ENCODE results near the gene KLHL29. TPM values are rescaled to one million over a fixed set of nuclear protein-coding genes. Genes with fewer than 3 reads are reported as not detected.

KLHL29 gene
- polyA plus RNA-seq, 1 donor from 2014 or later: 42.4 TPM

DNA sequence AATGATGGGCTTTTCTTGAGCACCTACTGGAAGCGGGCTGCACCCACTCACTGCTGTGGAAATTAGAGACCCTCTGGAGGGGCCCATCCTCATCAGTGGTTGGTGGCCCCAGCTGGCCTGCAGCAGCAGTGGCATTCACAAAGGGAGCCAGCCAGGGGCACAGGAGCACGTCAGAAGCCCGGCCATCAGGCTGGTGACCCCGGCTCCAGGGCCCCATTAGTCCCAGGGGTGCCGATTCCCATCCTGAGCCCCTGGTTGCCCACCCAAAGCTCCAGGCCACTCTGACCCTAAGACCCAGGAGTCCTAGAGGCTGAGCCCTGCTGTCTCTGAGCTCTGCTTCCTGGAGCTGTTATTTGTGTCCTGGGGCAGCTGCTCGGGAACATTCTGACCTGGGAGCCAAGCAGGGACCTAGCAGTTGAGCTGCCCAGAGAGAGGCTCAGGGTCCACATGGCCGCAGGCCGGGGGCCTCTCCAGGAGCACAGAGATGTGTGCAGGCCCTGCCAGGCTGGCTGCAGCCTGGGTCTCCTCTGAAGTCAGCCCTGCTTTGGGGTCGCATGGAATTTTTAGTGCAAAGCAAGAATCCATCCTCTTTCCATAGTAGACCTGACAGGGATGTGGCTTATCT lies 207.2 kb downstream of the KLHL29 start:
- Histone ChIP-seq H3K27me3 (ENCODE audit: insufficient read depth, low read depth, low read length) (no peaks in the 10 kb centered on the region), H3F3A (ENCODE audit: insufficient read depth, low read length, poor library complexity, severe bottlenecking) (no peaks in the 10 kb centered on the region), H2AFZ (ENCODE audit: low read depth, low read length) (no peak overlapping the region), H3K4me2 (ENCODE audit: low read length) (no peak overlapping the region), H3K4me3 (ENCODE audit: low read length) (no peak overlapping the region), H3K79me2 (replicated peaks; ENCODE audit: insufficient read depth, low read length) (no peaks in the 10 kb centered on the region), H3K9ac (ENCODE audit: low read length) (no peak overlapping the region), H3K36me3 (ENCODE audit: insufficient read depth, low read length) (no peaks in the 10 kb centered on the region), H3K27ac (ENCODE audit: low read length) (no peak overlapping the region), H3K9me2 (ENCODE audit: insufficient read depth, low read length) (no peaks in the 10 kb centered on the region), H4K20me1 (ENCODE audit: insufficient read depth) (peaks cover 3% of the 10 kb centered on the region), H3K9me3 (ENCODE audit: low read length) (no peaks in the 10 kb centered on the region)
- no peak for TF ChIP-seq EZH2 (IDR thresholded peaks at IDR 0.05; ENCODE audit: borderline replicate concordance, insufficient read depth, low read length, poor library complexity, severe bottlenecking)
- TF ChIP-seq MXI1 (conservative IDR thresholded peaks at IDR 0.05; ENCODE audit: poor library complexity, severe bottlenecking): no peak
- no peak for TF ChIP-seq POLR2AphosphoS5 (IDR thresholded peaks at IDR 0.05)
- TF ChIP-seq TAF1 (IDR thresholded peaks at IDR 0.05; ENCODE audit: low read depth): no peak
- TF ChIP-seq, protein P1, sequence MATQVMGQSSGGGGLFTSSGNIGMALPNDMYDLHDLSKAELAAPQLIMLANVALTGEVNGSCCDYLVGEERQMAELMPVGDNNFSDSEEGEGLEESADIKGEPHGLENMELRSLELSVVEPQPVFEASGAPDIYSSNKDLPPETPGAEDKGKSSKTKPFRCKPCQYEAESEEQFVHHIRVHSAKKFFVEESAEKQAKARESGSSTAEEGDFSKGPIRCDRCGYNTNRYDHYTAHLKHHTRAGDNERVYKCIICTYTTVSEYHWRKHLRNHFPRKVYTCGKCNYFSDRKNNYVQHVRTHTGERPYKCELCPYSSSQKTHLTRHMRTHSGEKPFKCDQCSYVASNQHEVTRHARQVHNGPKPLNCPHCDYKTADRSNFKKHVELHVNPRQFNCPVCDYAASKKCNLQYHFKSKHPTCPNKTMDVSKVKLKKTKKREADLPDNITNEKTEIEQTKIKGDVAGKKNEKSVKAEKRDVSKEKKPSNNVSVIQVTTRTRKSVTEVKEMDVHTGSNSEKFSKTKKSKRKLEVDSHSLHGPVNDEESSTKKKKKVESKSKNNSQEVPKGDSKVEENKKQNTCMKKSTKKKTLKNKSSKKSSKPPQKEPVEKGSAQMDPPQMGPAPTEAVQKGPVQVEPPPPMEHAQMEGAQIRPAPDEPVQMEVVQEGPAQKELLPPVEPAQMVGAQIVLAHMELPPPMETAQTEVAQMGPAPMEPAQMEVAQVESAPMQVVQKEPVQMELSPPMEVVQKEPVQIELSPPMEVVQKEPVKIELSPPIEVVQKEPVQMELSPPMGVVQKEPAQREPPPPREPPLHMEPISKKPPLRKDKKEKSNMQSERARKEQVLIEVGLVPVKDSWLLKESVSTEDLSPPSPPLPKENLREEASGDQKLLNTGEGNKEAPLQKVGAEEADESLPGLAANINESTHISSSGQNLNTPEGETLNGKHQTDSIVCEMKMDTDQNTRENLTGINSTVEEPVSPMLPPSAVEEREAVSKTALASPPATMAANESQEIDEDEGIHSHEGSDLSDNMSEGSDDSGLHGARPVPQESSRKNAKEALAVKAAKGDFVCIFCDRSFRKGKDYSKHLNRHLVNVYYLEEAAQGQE (IDR thresholded peaks at IDR 0.05; ENCODE audit: borderline replicate concordance): no peak
- no peak for TF ChIP-seq EP300 (conservative IDR thresholded peaks at IDR 0.05; ENCODE audit: poor library complexity, severe bottlenecking)
- TF ChIP-seq RAD21 (conservative IDR thresholded peaks at IDR 0.05): no peak
- TF ChIP-seq SMC3 (conservative IDR thresholded peaks at IDR 0.05; ENCODE audit: poor library complexity): no peak
- TF ChIP-seq, protein P2, sequence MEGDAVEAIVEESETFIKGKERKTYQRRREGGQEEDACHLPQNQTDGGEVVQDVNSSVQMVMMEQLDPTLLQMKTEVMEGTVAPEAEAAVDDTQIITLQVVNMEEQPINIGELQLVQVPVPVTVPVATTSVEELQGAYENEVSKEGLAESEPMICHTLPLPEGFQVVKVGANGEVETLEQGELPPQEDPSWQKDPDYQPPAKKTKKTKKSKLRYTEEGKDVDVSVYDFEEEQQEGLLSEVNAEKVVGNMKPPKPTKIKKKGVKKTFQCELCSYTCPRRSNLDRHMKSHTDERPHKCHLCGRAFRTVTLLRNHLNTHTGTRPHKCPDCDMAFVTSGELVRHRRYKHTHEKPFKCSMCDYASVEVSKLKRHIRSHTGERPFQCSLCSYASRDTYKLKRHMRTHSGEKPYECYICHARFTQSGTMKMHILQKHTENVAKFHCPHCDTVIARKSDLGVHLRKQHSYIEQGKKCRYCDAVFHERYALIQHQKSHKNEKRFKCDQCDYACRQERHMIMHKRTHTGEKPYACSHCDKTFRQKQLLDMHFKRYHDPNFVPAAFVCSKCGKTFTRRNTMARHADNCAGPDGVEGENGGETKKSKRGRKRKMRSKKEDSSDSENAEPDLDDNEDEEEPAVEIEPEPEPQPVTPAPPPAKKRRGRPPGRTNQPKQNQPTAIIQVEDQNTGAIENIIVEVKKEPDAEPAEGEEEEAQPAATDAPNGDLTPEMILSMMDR (IDR thresholded peaks at IDR 0.05; ENCODE audit: poor library complexity, severe bottlenecking): no peak

DNA sequence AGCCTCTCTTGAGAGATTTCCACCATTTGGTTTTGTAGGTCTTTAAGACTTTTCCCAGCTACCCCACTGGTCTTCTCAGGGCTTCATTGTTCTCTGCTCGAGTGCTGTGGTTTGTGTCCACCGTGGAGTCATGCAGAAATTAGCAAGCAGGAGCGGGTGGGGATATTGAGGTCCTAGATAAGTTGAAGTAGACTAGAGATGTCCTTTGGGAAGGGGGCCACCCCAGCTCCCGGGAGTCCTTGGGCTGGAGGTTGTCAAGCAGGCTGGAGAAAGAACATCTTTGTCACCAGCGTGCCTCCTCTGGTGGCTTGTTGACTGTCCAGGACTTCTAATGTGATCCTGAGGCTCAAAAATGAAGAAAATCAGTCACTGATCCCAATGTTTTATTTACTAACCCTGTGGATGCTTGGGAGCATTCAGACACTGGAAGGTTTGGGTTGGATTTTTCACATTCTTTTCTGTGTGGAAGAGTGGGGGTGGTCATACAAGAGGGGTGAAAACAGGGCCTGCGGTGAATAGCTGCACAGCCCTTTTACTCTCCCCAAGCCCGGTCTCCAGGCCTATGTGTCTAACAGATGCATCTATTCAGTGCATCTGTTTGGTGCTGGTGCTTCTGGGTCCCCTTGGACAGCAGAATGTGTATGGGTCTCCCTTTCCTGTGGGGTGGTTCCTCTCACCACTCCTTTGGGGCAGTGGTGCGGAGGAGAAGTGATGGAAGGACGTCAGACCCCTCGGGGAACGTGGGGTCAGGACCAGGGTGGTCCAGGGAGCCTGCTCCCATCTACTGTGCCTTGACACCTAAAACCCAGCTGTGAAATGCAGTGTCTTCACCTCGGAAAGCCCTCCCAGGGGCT lies 208.1 kb downstream of the KLHL29 start:
- no peak overlapping the region for H2AFZ ChIP-seq (ENCODE audit: low read depth, low read length)
- H3K4me3 ChIP-seq (ENCODE audit: low read length): no peak overlapping the region
- TF ChIP-seq, protein P1 (IDR thresholded peaks at IDR 0.05; ENCODE audit: borderline replicate concordance): no peak
- TF ChIP-seq EZH2 (IDR thresholded peaks at IDR 0.05; ENCODE audit: borderline replicate concordance, insufficient read depth, low read length, poor library complexity, severe bottlenecking): no peak
- TF ChIP-seq EP300 (conservative IDR thresholded peaks at IDR 0.05; ENCODE audit: poor library complexity, severe bottlenecking): no peak
- no peak for TF ChIP-seq TAF1 (IDR thresholded peaks at IDR 0.05; ENCODE audit: low read depth)
- no peak for TF ChIP-seq SMC3 (conservative IDR thresholded peaks at IDR 0.05; ENCODE audit: poor library complexity)
- TF ChIP-seq RAD21 (conservative IDR thresholded peaks at IDR 0.05): no peak
- TF ChIP-seq, protein P2 (IDR thresholded peaks at IDR 0.05; ENCODE audit: poor library complexity, severe bottlenecking): no peak
- no peak for TF ChIP-seq POLR2AphosphoS5 (IDR thresholded peaks at IDR 0.05)
- no peak for TF ChIP-seq MXI1 (conservative IDR thresholded peaks at IDR 0.05; ENCODE audit: poor library complexity, severe bottlenecking)
- H3K4me2 ChIP-seq (ENCODE audit: low read length): no peak overlapping the region
- H3K9me2 ChIP-seq (ENCODE audit: insufficient read depth, low read length): no peaks in the 10 kb centered on the region
- no peaks in the 10 kb centered on the region for H3K36me3 ChIP-seq (ENCODE audit: insufficient read depth, low read length)
- H4K20me1 ChIP-seq (ENCODE audit: insufficient read depth): peaks cover 6% of the 10 kb centered on the region
- no peaks in the 10 kb centered on the region for H3K27me3 ChIP-seq (ENCODE audit: insufficient read depth, low read depth, low read length)
- no peaks in the 10 kb centered on the region for H3K79me2 ChIP-seq (replicated peaks; ENCODE audit: insufficient read depth, low read length)
- H3K9me3 ChIP-seq (ENCODE audit: low read length): no peaks in the 10 kb centered on the region
- H3K27ac ChIP-seq (ENCODE audit: low read length): no peak overlapping the region
- no peak overlapping the region for H3K9ac ChIP-seq (ENCODE audit: low read length)
- H3F3A ChIP-seq (ENCODE audit: insufficient read depth, low read length, poor library complexity, severe bottlenecking): no peaks in the 10 kb centered on the region
